GM23248 (cell line): ENCODE data around the gene C22orf42.

Experiments
- EZH2 ChIP-seq: fragments of 200-600 bp; sonication (generic); IDR thresholded peaks from 2 replicates; pipeline ENCODE4 v1.6.1; 2018; ENCODE audit warnings: antibody characterized with exemption, mild to moderate bottlenecking; ENCODE audit not compliant: insufficient read depth, poor library complexity, severe bottlenecking
- EZH2phosphoT487 ChIP-seq: fragments of 200-600 bp; sonication (generic); IDR thresholded peaks from 2 replicates; pipeline ENCODE4 v1.6.1; 2018; ENCODE audit warnings: antibody characterized with exemption, moderate library complexity, mild to moderate bottlenecking, low read depth; ENCODE audit not compliant: insufficient read depth

DNA sequence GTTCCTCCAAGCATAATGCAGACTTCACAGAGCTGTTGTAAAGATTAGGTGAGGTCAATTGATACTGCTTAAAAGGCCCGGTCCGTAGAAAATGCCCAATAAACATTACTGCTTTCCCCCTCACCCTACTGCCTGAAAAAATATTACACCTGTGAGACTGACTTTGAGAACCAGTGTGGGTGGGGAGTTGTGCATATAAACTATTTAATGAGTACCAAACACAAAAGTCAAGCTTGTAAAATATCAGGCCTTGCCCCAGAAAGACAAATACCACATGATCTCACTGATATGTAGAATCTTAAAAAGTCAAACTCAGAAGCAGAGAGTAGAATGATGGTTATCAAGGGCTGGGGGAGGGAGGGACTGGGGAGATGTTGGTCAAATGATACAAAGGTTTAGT, 46.7 kb downstream of the C22orf42 start:
- no peak for TF ChIP-seq EZH2
- TF ChIP-seq EZH2phosphoT487 = no peak
